OCI-LY3 (cell line): Measurements from ENCODE around the gene GRIP2.

ENCODE experiments used
- H2AFZ ChIP-seq: fragments of 200-600, 300-600 bp; shearing (Covaris generic); 2 replicates; pipeline ENCODE4 v1.6.0; 2014; ENCODE audit warnings: antibody characterized with exemption, low read depth, low read length
- H3K27ac ChIP-seq: fragments of 200-600, 300-600 bp; sonication (generic); 2 replicates; pipeline ENCODE4 v1.5.1; 2014; ENCODE audit warnings: mild to moderate bottlenecking, low read length, moderate library complexity, mixed read lengths
- H3K27me3 ChIP-seq: fragments of 200-600, 300-600 bp; sonication (generic); 2 replicates; pipeline ENCODE4 v1.6.1; 2014; ENCODE audit warnings: low read depth, low read length, mixed read lengths
- H3K36me3 ChIP-seq: fragments of 200-600, 300-600 bp; sonication (generic); replicated peaks from 2 replicates; pipeline ENCODE3; 2014; ENCODE audit warnings: low read depth, low read length, mixed read lengths
- H3K4me1 ChIP-seq: fragments of 300-600, 200-600 bp; sonication (generic); 2 replicates; pipeline ENCODE4 v1.6.1; 2014; ENCODE audit warnings: low read length, mixed read lengths
- H3K4me2 ChIP-seq: fragments of 200-600, 300-600 bp; sonication (generic); 2 replicates; pipeline ENCODE4 v1.6.1; 2014; ENCODE audit warnings: low read length, mixed read lengths
- H3K4me3 ChIP-seq: fragments of 300-600, 200-600 bp; sonication (generic); 2 replicates; pipeline ENCODE4 v1.5.1; 2014; ENCODE audit warnings: antibody characterized with exemption, mild to moderate bottlenecking, low read length, moderate library complexity
- H3K79me2 ChIP-seq: fragments of 300-600, 200-600 bp; shearing (Covaris generic); 2 replicates; pipeline ENCODE4 v1.6.1; 2014; ENCODE audit warnings: mild to moderate bottlenecking, low read length, mixed read lengths
- H3K9ac ChIP-seq: fragments of 300-600, 200-600 bp; shearing (Covaris generic); 2 replicates; pipeline ENCODE4 v1.6.0; 2014; ENCODE audit warnings: mild to moderate bottlenecking, low read length, moderate library complexity
- H3K9me3 ChIP-seq: fragments of 200-600, 300-600 bp; shearing (Covaris generic); 2 replicates; pipeline ENCODE4 v1.6.1; 2014; ENCODE audit warnings: low read length, mixed read lengths; ENCODE audit not compliant: insufficient read depth
- H4K20me1 ChIP-seq: fragments of 200-600, 300-600 bp; sonication (generic); 2 replicates; pipeline ENCODE4 v1.6.1; 2016; ENCODE audit warnings: low read length, mixed read lengths; ENCODE audit not compliant: insufficient read depth
- CTCF ChIP-seq: fragments of 200-600, 300-600 bp; sonication (generic); IDR thresholded peaks from 2 replicates; pipeline ENCODE4 v1.5.1; 2014; ENCODE audit warnings: antibody characterized with exemption, low read length, low read depth
- EZH2phosphoT487 ChIP-seq: fragments of 200-600 bp; shearing (Covaris generic); IDR thresholded peaks from 2 replicates; pipeline ENCODE4 v1.6.1; 2018; ENCODE audit warnings: antibody characterized with exemption, mixed run types, low read depth

The GRIP2 gene

GRCh38 chr3:14492948-14493881 lies 46.9 kb downstream of the GRIP2 start:
- Histone ChIP-seq H3K4me2 (no peak overlapping the region), H3K36me3 (peaks cover 9% of the 10 kb centered on the region), H4K20me1 (no peaks in the 10 kb centered on the region), H3K27ac (no peak overlapping the region), H3K9ac (no peak overlapping the region), H3K27me3 (no peaks in the 10 kb centered on the region), H3K9me3 (no peaks in the 10 kb centered on the region), H3K4me3 (no peak overlapping the region), H3K79me2 (no peaks in the 10 kb centered on the region), H2AFZ (no peak overlapping the region), H3K4me1 (no peaks in the 10 kb centered on the region)
- TF ChIP-seq CTCF (no peak), EZH2phosphoT487 (no peak)

- H3K9me3 ChIP-seq: no peaks in the 10 kb centered on the region
- TF ChIP-seq CTCF: no peak
- TF ChIP-seq EZH2phosphoT487: no peak
- no peak overlapping the region for H3K4me3 ChIP-seq
- no peaks in the 10 kb centered on the region for H3K79me2 ChIP-seq
- H3K4me1 ChIP-seq: no peaks in the 10 kb centered on the region
- H4K20me1 ChIP-seq: no peaks in the 10 kb centered on the region
- no peak overlapping the region for H3K4me2 ChIP-seq
- no peak overlapping the region for H3K27ac ChIP-seq
- peaks cover 22% of the 10 kb centered on the region for H3K36me3 ChIP-seq
- no peak overlapping the region for H2AFZ ChIP-seq
- H3K27me3 ChIP-seq: no peaks in the 10 kb centered on the region
- H3K9ac ChIP-seq: no peak overlapping the region
Measured at GRCh38 chr3:14491396-14492190, 48.5 kb downstream of the GRIP2 start.

GRCh38 chr3:14490831-14491230 lies 49.3 kb downstream of the GRIP2 start:
- TF ChIP-seq CTCF: no peak
- no peaks in the 10 kb centered on the region for H3K27me3 ChIP-seq
- no peaks in the 10 kb centered on the region for H3K79me2 ChIP-seq
- H3K36me3 ChIP-seq: peaks cover 23% of the 10 kb centered on the region
- H2AFZ ChIP-seq: no peak overlapping the region
- no peak overlapping the region for H3K9ac ChIP-seq
- H4K20me1 ChIP-seq: no peaks in the 10 kb centered on the region
- H3K4me2 ChIP-seq: no peak overlapping the region
- H3K27ac ChIP-seq: no peak overlapping the region
- H3K4me1 ChIP-seq: no peaks in the 10 kb centered on the region
- H3K4me3 ChIP-seq: no peak overlapping the region
- no peaks in the 10 kb centered on the region for H3K9me3 ChIP-seq

- no peaks in the 10 kb centered on the region for H3K4me1 ChIP-seq
- no peak overlapping the region for H3K4me2 ChIP-seq
- peaks cover 27% of the 10 kb centered on the region for H3K36me3 ChIP-seq
- H3K4me3 ChIP-seq: no peak overlapping the region
- no peak overlapping the region for H2AFZ ChIP-seq
- no peaks in the 10 kb centered on the region for H3K9me3 ChIP-seq
- H3K9ac ChIP-seq: no peak overlapping the region
- H3K27me3 ChIP-seq: no peaks in the 10 kb centered on the region
- TF ChIP-seq EZH2phosphoT487 (no peak), CTCF (no peak)
- H3K27ac ChIP-seq: no peak overlapping the region
- no peaks in the 10 kb centered on the region for H3K79me2 ChIP-seq
- H4K20me1 ChIP-seq: no peaks in the 10 kb centered on the region
Measured at GRCh38 chr3:14490255-14490654, 49.9 kb downstream of the GRIP2 start.
